H1 (cell line): Measurements from ENCODE around the gene GMEB1. TPM values are rescaled to one million over a fixed set of nuclear protein-coding genes. Genes with fewer than 3 reads are reported as not detected.

Experiments
- BACH1 ChIP-seq: IDR thresholded peaks from 2 replicates; pipeline ENCODE4 v1.6.1; 2012; ENCODE audit warnings: low read length, improper control_type of control experiment
- BRCA1 ChIP-seq: IDR thresholded peaks from 2 replicates; pipeline ENCODE4 v1.6.1; 2012; ENCODE audit warnings: low read depth, low read length, improper control_type of control experiment
- CBX5 ChIP-seq: fragments of 300-800, 300-1000 bp; sonication (generic); IDR thresholded peaks from 2 replicates; pipeline ENCODE4 v1.7.1; 2016; ENCODE audit warnings: antibody characterized with exemption, low read length, low read depth
- CBX8 ChIP-seq: fragments of 300-800, 300-1000 bp; sonication (generic); IDR thresholded peaks from 2 replicates; pipeline ENCODE4 v1.7.1; 2016; ENCODE audit warnings: low read depth, low read length, borderline replicate concordance
- CEBPB ChIP-seq: IDR thresholded peaks from 2 replicates; pipeline ENCODE4 v1.6.1; 2012; ENCODE audit warnings: low read depth, low read length
- CTBP2 ChIP-seq: IDR thresholded peaks from 2 replicates; pipeline ENCODE4 v1.7.0; 2011; ENCODE audit warnings: borderline replicate concordance, mild to moderate bottlenecking, moderate library complexity, mixed read lengths, low read length; ENCODE audit not compliant: insufficient read depth, insufficient read length
- E2F6 ChIP-seq: IDR thresholded peaks from 2 replicates; pipeline ENCODE4 v1.6.1; 2012; ENCODE audit warnings: inconsistent platforms
- EZH2 ChIP-seq: fragments of 200-600 bp; sonication (generic); IDR thresholded peaks from 2 replicates; pipeline ENCODE4 v1.7.1; 2012; ENCODE audit warnings: low read depth, mild to moderate bottlenecking, moderate library complexity, low read length, inconsistent platforms; ENCODE audit not compliant: severe bottlenecking
- GTF2F1 ChIP-seq: IDR thresholded peaks from 2 replicates; pipeline ENCODE4 v1.6.1; 2012; ENCODE audit warnings: low read depth, low read length, improper control_type of control experiment, borderline replicate concordance
- HDAC6 ChIP-seq: IDR thresholded peaks from one replicate; pipeline ENCODE4 v1.7.1; 2012; ENCODE audit warnings: low read depth, mild to moderate bottlenecking, inconsistent platforms, low read length, moderate library complexity
- JUN ChIP-seq: IDR thresholded peaks from 2 replicates; pipeline ENCODE4 v1.6.1; 2011; ENCODE audit warnings: low read depth, mild to moderate bottlenecking, improper control_type of control experiment, low read length
- KDM4A ChIP-seq: IDR thresholded peaks from one replicate; pipeline ENCODE4 v1.7.1; 2012; ENCODE audit warnings: low read depth, mild to moderate bottlenecking, moderate library complexity, low read length, inconsistent platforms; ENCODE audit not compliant: severe bottlenecking
- POLR2AphosphoS5 ChIP-seq: IDR thresholded peaks from 2 replicates; pipeline ENCODE4 v1.6.1; 2011; ENCODE audit warnings: low read depth, low read length
- RAD21 ChIP-seq, 2 experiments: IDR thresholded peaks in 1 of 2; conservative IDR thresholded peaks in 1 of 2; 2 replicates each; pipeline ENCODE4 v1.6.1; 2011; ENCODE audit warnings: low read depth in 2 of 2, low read length in 2 of 2, improper control_type of control experiment in 1 of 2, inconsistent platforms in 1 of 2, mild to moderate bottlenecking in 1 of 2, moderate library complexity in 1 of 2
- RBBP5 ChIP-seq: IDR thresholded peaks from 2 replicates; pipeline ENCODE4 v1.7.1; 2012; ENCODE audit warnings: low read depth, mild to moderate bottlenecking, inconsistent platforms, low read length, moderate library complexity, borderline replicate concordance
- RFX5 ChIP-seq: IDR thresholded peaks from 2 replicates; pipeline ENCODE4 v1.6.1; 2011; ENCODE audit warnings: low read depth, low read length, improper control_type of control experiment, borderline replicate concordance
- RNF2 ChIP-seq: fragments of 200-900, 300-1000 bp; sonication (generic); IDR thresholded peaks from 2 replicates; pipeline ENCODE4 v1.7.1; 2016; ENCODE audit warnings: borderline replicate concordance, low read depth, mild to moderate bottlenecking, antibody characterized with exemption, low read length; ENCODE audit not compliant: poor library complexity, severe bottlenecking; ENCODE audit errors: missing control alignments
- SAP30 ChIP-seq: fragments of 300-600 bp; sonication (generic); IDR thresholded peaks from 2 replicates; pipeline ENCODE4 v1.7.1; 2012; ENCODE audit warnings: low read length, moderate library complexity, mild to moderate bottlenecking, inconsistent platforms; ENCODE audit not compliant: insufficient read depth, insufficient replicate concordance
- SIN3A ChIP-seq, 2 experiments: IDR thresholded peaks in 1 of 2; conservative IDR thresholded peaks in 1 of 2; 2 replicates each; pipeline ENCODE4 v1.6.1; 2011 to 2012; ENCODE audit warnings: low read length in 2 of 2, improper control_type of control experiment in 1 of 2, low read depth in 1 of 2, mild to moderate bottlenecking in 1 of 2
- SRF ChIP-seq: IDR thresholded peaks from 2 replicates; pipeline ENCODE4 v1.6.1; 2011; ENCODE audit warnings: mild to moderate bottlenecking, low read depth, low read length, moderate library complexity
- SUZ12 ChIP-seq: fragments of 200-600 bp; sonication (generic); IDR thresholded peaks from 2 replicates; pipeline ENCODE4 v1.6.1; 2012; ENCODE audit warnings: mild to moderate bottlenecking, inconsistent platforms, low read length, moderate library complexity, mixed read lengths
- TCF12 ChIP-seq: IDR thresholded peaks from 2 replicates; pipeline ENCODE4 v1.6.1; 2011; ENCODE audit warnings: low read depth, mild to moderate bottlenecking, low read length
- polyA plus RNA-seq, 7 experiments: library from polyadenylated mRNA; depleted of rRNA in 3 of 7; stranded (reverse) in 5 of 7; unstranded in 2 of 7; fragments of >200 nt in 5 of 7; fragments of 200-250 nt in 2 of 7; gene quantifications; 1 replicate in 5 of 7; 2 replicates in 1 of 7; 4 replicates in 1 of 7; pipeline versions ENCODE4 v1.2.1 to v1.2.3, GENCODE V29; 2011 to 2013; ENCODE audit warnings: missing spikeins in 2 of 7, mixed read lengths in 2 of 7
- total RNA-seq: library from RNA; stranded (reverse); fragmentation: NEBNext Ultra II Directional; extraction: Animal tissue kit (Norgen Biotek cat#: 25700); gene quantifications from 2 replicates; pipeline ENCODE4 v1.2.1, GENCODE V29; 2021

GMEB1 gene
- total and polyA plus RNA-seq, 2 of the 8 experiments (the other 6 are each of a cell fraction or from before 2014, with no cell fraction given) = 13.3 to 26.2 TPM

GRCh38 chr1:28736450-28737306 is 68.1 kb downstream of the GMEB1 start, which contains the start of gene YTHDF2 (continued):
- TF ChIP-seq CBX5 (no peak), HDAC6 (no peak), SUZ12 (no peak; the same call in 1 of the 2 replicates), EZH2 (no peak), CTBP2 (no peak), RAD21 (IDR thresholded peaks at IDR 0.05 in 1 of 2, conservative IDR thresholded peaks at IDR 0.05 in 1 of 2; ENCODE audit: low read depth in 2 of 2, low read length in 2 of 2) (peak; percentile 29 to 34), KDM4A (no peak), E2F6 (peak; percentile 49), BRCA1 (no peak), CBX8 (no peak), CEBPB (no peak), SRF (peak; percentile 46), TCF12 (peak; percentile 91), GTF2F1 (peak; percentile 91), SIN3A (conservative IDR thresholded peaks at IDR 0.05 in 1 of 2, IDR thresholded peaks at IDR 0.05 in 1 of 2; ENCODE audit: low read depth in 1 of 2, low read length in 2 of 2) (peak; percentile 9 to 91; a peak in 3 of 4 replicates), POLR2AphosphoS5 (no peak; the same call in none of the 2 replicates), RNF2 (no peak), RFX5 (no peak), BACH1 (peak; percentile 98), RBBP5 (peak; percentile 57; the same call in 1 of the 2 replicates), JUN (no peak), SAP30 (no peak)
